COLO829 (cell line): Measurements from ENCODE around the gene HNRNPC.
"Not testable (repeated sequence)": the region's sequence is repeated elsewhere in the genome, so short reads cannot be mapped to it uniquely, and the experiment has no call there.

Experiments
- DNase-seq: peaks from one replicate; pipeline ENCODE4 v3.0.0; 2012; ENCODE audit warnings: low spot score

The HNRNPC gene

DNA sequence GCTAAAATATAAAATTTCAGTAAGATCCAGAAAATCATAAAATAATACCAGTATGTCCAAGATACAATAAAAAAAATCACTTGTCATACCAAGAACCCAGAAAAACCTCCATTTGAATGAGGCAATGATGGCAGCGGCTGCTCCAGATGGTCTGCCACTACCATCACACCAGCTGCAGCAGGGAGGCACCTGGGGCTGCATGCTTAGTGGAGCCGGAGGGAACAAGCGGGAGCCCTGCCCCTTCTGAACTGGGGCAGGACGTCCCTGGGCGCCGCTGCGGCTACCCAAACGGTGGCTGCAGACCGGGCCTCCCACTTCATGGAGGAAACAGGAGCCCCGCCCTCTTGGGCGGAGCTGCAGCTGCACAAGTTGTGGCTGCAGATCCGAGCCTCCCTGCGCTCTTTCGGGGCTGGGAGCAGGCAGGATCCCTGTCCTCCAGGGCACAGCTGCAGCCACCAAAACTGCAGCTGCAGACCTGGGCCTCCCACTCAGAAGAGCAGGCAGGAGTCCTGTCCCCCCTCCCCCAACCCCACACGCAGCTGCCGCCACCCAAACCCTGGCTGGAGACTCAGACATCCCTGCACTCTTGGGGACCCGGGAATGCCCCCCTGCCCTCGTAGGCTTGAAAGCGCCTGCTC is 77.3 kb downstream of the HNRNPC start:
- no peak for DNase-seq

GRCh38 chr14:21191261-21191808 is 77.9 kb downstream of the HNRNPC start:
- DNase-seq, result no peak

DNA sequence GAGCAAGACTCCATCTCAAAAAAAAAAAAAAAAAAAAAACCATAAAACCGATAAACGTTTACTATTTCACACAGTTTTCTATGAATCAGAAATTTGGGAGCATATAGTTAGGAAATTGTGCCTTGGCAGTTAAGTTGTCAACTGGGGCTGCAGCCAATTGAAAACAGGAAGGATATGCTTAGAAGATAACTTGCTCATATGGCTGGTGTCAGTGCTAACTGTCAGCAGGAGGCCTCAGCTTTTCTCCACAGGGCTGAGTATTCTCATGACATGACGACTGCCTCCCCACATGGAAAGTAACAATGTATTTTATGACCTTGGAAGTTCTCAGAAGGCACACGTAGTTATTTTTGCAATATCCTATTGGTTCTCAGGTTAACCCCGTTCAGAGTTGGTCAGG is 83.8 kb downstream of the HNRNPC start:
- no peak for DNase-seq

DNA sequence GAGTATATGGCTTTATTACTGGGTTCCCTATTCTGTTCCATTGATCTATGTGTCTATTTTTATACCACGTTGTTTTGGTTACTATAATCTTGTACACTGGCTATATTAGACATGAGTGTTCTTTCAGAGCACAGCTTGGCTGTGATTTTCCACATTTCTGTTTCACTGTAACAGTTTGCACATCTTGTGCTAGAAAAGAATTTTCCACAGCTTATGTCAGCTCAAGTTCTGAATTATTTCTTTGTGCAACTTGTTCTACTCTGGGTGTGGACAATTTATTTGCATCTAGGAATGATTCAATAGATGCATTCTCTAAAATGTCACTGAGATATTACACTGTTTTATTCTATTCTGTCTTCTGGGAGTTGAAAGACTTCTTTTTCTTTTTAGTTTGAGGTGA is 85.0 kb downstream of the HNRNPC start:
- DNase-seq, result peak; percentile 76

DNA sequence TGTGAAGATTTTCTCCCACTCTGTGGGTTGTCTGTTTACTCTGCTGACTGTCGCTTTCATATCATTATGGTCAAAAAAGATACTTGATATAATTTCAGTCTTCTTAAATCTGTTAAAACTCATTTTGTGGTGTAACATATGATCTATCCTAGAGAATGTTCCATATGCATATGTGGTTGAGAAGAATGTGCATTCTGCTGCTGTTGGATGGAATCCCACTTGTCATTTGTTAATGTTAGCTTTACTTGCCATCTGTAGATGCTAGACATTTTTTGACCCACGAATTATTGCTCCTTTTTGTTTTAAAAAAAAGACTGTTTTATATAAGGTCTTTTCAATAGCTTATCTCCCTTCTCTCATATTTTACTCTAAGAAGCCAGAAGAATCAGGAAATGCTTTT is 87.1 kb downstream of the HNRNPC start:
- DNase-seq, result no peak

DNA sequence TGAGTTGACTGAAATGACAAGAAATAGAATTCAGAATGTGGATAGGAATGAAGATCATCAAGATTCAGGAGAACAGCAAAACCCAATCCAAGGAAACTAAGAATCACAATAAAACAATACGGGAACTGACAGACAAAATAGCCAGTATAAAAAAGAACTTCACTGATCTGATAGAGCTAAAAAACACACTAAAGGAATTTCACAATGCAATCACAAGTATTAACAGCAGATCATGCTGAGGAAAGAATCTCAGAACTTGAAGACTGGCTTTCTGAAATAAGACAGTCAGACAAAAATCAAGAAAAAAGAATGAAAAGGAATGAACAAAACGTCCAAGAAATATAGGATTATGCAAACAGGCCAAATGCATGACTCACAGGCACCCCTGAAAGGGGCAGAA is 98.1 kb downstream of the HNRNPC start:
- no peak for DNase-seq

GRCh38 chr14:21169573-21169972 is 99.7 kb downstream of the HNRNPC start:
- DNase-seq, result no peak

DNA sequence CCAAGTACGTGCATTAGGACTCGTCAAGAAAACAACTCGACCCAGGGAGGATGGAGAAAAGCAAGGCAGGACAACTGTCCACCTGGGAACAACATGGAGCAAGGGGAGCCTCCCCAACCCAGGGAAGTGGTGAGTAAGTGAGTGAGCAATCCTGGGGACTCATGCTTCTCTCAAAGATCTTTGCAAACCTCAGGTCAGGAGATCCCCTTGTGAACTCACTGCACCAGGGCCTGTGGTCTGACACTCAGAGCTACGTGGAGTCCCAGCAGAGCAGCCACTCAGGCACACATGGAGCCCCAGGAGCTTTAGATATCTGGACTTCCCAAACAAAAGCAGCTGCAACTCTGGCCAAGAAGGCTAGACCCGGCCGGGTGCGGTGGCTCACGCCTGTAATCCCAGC is 101.2 kb downstream of the HNRNPC start:
- no peak for DNase-seq

DNA sequence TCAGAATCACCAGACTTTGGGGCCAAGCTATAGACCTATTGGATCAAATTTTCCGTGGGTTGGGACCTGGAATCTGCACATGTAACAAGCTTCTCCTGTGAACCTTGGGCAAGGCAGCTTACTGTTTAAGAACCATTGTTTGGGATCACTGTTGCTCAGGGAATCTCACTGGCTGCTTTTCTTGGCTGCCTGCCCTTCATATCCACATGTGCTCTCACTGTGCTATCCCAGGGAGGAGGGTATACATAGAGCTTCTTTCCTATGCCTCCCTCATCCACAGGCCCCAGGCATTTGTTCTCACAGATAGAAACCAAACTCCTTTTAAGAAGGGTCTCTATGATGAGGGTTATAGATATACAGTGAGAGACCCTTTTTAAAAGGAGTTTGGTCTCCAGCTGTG is 103.6 kb downstream of the HNRNPC start:
- DNase-seq, result not testable (repeated sequence)

DNA sequence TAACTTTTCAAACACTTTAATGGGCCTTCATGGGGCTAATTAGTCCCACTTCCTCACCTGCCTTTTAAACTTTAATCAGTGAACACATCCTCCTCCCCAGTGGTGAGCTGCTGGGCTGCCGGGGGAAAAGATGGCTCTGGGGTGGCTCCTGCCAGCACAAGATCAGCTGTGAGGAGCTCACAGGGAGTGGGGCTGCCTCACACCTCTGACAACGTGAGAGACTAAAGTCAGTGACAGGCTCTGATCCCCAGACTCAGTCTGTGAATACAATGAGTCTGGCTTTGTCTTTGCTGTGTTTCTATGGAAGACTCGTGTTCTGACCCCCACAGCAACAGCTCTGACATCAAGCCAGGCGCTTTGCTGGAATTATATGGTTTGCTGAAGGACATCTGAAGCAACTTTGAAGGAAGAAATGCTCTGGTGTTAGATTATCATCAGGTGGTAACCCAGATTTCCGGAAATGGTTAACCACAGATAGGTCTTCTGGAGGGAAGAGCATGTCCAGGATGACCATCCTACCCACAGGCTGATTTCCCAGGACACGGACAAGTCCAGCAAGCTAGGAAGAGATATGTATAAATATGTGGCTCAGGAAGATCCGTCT is 104.1 kb downstream of the HNRNPC start:
- not testable (repeated sequence) for DNase-seq

- no peak for DNase-seq
These were observed 105.4 kb downstream of the HNRNPC start for GRCh38 chr14:21163871-21164291.

- DNase-seq, result no peak
These were observed 107.2 kb downstream of the HNRNPC start for GRCh38 chr14:21162081-21162480.

GRCh38 chr14:21160061-21160610 is 109.1 kb downstream of the HNRNPC start:
- DNase-seq, result no peak
